HG02678 (cell line): Measurements from ENCODE around the gene BANF2.
"Not testable (repeated sequence)": the region's sequence is repeated elsewhere in the genome, so short reads cannot be mapped to it uniquely, and the experiment has no call there.

Experiments used
- ATAC-seq: cut with Tn5 transposase; IDR thresholded peaks from one replicate; pipeline ENCODE4 v1.9.1; 2021; ENCODE audit warnings: mild to moderate bottlenecking, moderate library complexity; ENCODE audit not compliant: unreplicated experiment

Gene BANF2

GRCh38 chr20:17761604-17762003, 61.8 kb downstream of the BANF2 start:
- no peak for ATAC-seq

DNA sequence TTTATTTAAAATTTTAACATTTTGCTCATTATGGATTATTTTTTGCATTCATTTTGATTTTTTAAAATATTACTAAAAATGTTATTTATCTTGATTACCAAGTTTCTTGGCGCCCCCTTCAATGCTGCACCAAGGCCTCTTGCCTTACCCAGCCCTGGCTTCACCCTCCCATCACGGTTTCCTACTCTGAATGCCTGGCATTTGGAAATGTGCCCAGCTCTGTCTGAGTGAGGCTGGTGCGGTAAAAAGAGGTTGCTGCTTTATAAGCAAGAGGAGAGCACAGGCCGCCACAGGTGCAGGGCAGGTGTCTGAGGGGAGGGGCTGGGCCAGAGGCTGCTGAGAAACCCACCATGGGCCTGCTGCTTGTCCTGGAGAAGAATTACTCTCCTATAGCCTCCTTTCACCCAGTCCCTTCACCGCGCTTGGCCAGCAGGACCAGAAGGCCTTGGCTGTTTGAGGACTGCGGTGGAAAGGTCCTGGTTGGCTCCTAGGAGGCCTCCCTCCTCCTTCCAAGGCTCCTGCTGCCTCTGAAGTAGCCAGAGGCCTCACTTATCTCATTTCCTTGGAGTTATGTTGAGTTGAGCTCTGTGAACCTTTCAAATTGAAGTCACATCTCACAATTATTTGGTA, 62.6 kb downstream of the BANF2 start:
- no peak for ATAC-seq

GRCh38 chr20:17762873-17763557, 63.2 kb downstream of the BANF2 start:
- no peak for ATAC-seq

DNA sequence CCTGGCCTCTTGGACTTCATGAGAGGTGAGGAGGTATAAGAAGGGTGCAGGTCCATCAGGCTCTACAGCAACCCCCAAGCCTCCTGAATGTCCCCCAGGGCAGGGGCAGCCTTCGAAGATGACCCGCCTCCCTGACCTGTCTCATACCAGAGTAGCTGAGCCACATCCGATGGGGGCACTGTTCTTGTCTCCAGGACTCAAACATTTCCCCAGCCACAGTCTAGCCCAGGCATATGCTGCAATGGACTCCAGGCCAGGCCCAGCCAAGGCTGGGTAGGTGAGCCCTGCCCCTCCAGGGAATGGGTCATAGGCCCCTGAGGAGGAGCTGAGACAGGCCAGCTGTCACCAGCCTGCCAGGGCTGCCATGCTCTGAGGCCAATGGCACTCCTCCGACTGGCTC, 65.3 kb downstream of the BANF2 start:
- no peak for ATAC-seq

DNA sequence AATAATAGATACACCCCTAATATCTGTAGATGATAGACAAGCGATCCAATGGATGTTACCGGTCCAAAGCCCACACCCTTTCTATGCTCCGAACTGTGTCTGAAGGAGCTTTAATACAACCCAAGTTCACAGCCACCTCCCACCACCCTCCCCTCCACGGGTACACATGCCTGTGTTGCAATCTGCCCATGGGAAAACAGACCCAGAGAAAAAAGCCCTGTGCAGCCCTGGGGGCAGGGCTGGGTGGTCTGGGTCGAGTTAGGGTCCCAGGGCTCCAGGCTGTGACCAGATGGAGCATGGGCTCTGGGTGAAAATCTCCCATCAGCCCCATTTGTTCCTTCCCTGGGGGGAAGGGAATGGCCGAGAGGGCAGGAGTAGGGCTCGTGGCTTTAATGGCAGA, 65.8 kb downstream of the BANF2 start:
- no peak for ATAC-seq

- no peak for ATAC-seq
Measured at GRCh38 chr20:17766226-17766625, 66.5 kb downstream of the BANF2 start.

DNA sequence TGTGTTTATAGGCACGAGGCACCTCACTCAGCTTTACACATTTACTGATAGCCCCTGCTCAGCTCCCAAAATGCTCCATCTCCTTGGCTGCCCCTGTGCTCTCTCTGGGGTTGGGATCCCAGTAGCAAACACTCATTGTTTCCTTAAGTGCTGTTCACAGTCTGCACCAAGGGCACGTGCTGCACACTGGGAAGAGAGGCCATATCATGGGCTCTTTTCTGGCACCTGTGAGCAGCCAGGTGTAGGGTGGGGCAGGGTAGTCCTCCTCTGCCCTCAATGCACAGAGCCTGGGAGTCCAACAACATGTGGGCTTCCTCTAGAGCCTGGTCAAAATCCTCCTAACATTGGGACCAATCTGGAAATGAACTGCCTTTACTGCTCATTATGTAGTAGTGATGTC, 67.9 kb downstream of the BANF2 start:
- no peak for ATAC-seq

DNA sequence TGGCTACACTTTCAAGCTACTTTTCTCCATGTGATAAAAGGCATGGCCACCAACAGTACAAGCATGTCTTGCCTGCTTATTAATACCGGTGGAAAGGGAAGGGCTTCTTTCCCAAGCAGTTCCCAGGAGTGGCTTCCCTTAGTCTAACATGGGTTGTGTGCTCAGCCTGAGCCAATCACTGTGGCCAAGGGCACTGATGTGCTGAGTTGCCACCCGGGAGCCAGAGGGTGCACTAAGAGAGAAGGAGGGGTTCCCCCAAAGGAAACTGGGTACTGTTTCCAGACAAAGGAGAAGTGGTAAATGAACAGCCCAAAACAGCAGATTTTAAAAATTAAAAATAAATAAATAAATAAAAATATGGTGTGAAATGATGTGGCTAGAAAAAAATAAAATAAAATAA, 68.5 kb downstream of the BANF2 start:
- no peak for ATAC-seq

DNA sequence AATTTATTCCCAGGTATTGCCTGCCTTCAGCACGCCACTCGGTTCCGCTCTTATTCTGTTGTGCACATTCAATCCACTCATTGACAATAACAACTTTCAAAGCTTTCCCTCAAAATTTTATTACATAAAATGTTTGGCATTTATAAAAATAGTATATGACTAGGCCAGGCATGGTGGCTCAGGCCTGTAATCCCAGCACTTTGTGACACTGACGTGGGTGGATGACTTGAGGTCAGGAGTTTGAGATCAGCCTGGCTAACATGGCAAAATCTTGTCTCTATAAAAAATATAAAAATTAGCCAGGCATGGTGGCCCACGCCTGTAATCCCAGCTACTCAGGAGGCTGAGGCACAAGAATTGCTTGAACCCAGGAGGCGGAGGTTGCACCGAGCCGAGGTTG, 70.0 kb downstream of the BANF2 start:
- not testable (repeated sequence) for ATAC-seq

- ATAC-seq, result no peak
Measured at GRCh38 chr20:17771206-17772004, 71.6 kb downstream of the BANF2 start.

DNA sequence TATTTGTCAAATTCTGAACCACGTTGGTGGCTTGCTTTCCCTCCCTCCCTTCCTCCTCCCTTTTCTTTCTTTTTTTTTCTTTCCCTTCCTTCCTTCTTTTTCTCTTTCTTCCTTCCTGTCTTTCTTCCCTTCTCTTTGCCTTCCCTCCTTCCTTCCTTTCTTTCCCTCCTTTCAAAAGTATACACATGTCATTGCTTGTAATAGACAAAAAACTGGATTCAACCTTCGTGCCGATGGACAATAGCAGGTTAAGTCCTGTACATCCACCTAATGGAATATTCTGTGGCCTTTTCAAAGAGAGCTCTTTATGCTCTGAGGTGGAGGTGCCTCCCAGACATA, 72.2 kb downstream of the BANF2 start:
- no peak for ATAC-seq

DNA sequence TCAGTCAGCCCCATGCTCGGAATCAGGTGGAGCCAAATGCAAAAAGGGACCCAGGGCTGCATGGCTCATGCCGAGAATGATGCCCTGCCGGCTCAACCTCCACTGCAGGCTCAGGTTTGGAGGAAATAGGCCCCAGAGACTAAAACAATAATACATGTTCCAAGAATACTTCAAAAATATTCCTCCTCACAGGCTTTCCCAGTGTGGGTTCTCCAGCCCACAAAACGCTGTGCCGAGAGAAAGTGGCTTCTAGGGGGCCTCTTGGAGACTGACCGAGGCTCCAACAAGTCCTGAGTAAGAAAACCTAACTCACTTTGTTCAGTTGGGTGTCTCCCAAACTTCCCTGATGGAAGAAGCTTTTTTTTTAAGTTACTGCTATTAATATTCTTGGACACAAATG, 73.9 kb downstream of the BANF2 start:
- no peak for ATAC-seq

- no peak for ATAC-seq
Measured at GRCh38 chr20:17775600-17775999, 75.8 kb downstream of the BANF2 start.

DNA sequence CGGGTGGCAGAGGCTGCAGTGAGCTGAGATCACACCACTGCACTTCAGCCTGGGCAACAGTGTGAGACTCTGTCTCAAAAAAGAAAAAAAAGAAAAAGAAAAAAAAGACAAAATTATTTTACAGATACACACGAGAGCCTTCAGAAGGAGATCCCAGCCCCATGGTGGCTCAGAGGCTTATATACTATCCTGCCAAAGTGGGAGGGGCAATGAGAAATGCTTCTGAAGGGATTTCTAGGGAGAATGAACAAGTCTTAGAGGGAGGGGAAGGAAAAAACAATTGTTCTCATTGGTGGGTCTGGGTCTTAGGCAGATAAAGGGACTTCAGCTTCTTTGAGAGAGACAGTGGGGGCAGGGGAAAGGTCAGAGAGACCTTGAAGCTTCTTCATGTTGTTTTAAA, 76.8 kb downstream of the BANF2 start:
- ATAC-seq, result no peak

DNA sequence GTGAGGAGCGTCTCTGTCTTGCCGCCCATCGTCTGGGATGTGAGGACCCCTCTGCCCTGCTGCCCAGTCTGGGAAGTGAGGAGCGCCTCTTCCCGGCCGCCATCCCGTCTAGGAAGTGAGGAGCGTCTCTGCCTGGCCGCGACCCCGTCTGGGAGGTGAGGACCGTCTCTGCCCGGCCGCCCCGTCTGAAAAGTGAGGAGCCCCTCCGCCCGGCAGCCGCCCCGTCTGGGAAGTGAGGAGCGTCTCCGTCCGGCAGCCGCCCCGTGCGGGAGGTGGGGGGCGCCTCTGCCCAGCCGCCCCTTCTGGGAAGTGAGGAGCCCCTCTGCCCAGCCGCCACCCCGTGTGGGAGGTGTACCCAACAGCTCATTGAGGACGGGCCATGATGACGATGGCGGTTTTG, 79.2 kb downstream of the BANF2 start:
- ATAC-seq, result not testable (repeated sequence)

- ATAC-seq, result peak; percentile 72
Measured at GRCh38 chr20:17782768-17783167, 83.0 kb downstream of the BANF2 start.

DNA sequence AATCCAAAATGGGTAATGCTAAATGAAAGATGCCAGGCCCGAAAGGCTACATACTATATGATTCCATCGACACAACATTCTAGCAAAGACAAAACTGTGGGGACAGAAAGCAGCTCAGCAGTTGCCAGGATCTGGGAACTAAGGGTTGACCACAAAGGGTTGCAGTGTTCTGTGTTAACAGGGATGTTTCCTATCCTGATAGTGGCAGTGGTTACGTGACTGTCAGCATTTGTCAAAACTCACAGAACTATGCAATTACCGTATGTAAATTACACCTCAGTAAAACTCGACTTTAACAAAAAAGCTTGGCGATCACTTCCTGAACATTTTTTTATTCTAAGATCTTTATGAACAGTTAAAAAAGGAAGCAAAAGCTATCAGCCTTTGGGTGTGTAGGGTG, 83.9 kb downstream of the BANF2 start:
- ATAC-seq, result no peak

DNA sequence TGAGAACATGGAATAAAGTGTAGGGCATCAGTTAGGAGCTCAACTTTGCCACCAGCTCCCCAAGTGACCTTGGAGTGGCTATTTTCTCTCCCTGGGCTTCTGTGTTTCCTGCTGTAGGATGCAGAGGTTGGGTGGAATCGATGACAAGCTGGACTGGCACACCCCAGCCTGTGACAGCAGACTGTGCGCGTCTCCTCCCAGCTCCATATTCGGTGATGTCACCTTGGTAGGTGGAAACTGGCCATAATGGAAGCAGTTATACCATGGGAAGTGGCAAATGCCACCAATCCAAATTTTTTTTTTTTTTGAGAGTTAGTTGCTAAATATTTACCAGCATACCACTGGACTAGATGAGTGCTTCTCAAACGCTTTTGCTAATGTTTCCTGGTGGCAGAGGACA, 85.2 kb downstream of the BANF2 start:
- ATAC-seq, result no peak
